Pancreas (tissue), 10 donors: ENCODE measurements around the gene SRP68. TPM values are rescaled to one million over a fixed set of nuclear protein-coding genes. Genes with fewer than 3 reads are reported as not detected.

Experiments used
- ATAC-seq, 4 donors: fragments of 200-7000 bp; cut with Tn5 transposase; one replicate each; pipeline versions ENCODE4 v1.8.0 to v1.9.1; 2020; ENCODE audit warnings: mild to moderate bottlenecking in 4 of 4, moderate library complexity in 4 of 4
- DNase-seq, 6 donors: peaks; one replicate each; pipeline ENCODE4 v3.0.0-alpha.2; 2020
- FAIRE-seq: peaks from 2 replicates; lab custom pipeline; 2012; peaks lifted over from hg19 to GRCh38; lab: Jason Lieb, UNC
- H3K27ac ChIP-seq, 4 donors: fragments of 200-600 bp; sonication (generic); 1 replicate in 3 of 4; 2 replicates in 1 of 4; pipeline versions ENCODE4 v1.5.0 to v1.8.0; 2020
- H3K27me3 ChIP-seq, 4 donors: fragments of 200-600 bp; one replicate each; pipeline ENCODE4 v1.8.0; 2021
- H3K36me3 ChIP-seq, 3 donors: fragments of 200-600 bp; sonication (generic) in 1 of 3; one replicate each; pipeline versions ENCODE4 v1.5.0 to v1.8.0; 2020 to 2021
- H3K4me1 ChIP-seq, 3 donors: fragments of 200-600 bp; one replicate each; pipeline ENCODE4 v1.8.0; 2021
- H3K4me3 ChIP-seq, 4 donors: fragments of 200-600 bp; sonication (generic) in 2 of 4; one replicate each; pipeline versions ENCODE4 v1.5.0 to v1.8.0; 2020 to 2021
- H3K9me3 ChIP-seq, 4 donors: fragments of 200-600 bp; one replicate each; pipeline ENCODE4 v1.8.0; 2021
- CTCF ChIP-seq, 4 donors: fragments of 200-600 bp; sonication (generic) in 3 of 4; IDR thresholded peaks; one replicate each; pipeline versions ENCODE4 v1.5.0 to v1.8.0; 2021; ENCODE audit warnings: antibody characterized with exemption in 4 of 4
- WGBS, 2 donors: extraction: QIAGEN DNeasy Blood & Tissue Kit; methylation state at CpG; one replicate each; pipeline ENCODE4 v1.1.7; 2013; 5-methylcytosine and 5-hydroxymethylcytosine counted together
- intact Hi-C, 3 donors: fragments of 100-400 bp; cut with DNase I; formaldehyde crosslinking; loops; one replicate each; pipeline versions ENCODE4 v1.11.1 to v1.14.2; 2022
- polyA plus RNA-seq, 2 donors: library from polyadenylated mRNA; stranded (reverse); fragments of 200-250 nt; gene quantifications; one replicate each; pipeline ENCODE4 v1.2.3, GENCODE V29; 2013
- total RNA-seq, 6 donors: library from RNA; stranded (reverse); fragmentation: NEBNext Ultra II Directional in 4 of 6; extraction: Animal tissue kit (Norgen Biotek cat#: 25700) in 4 of 6; gene quantifications; one replicate each; pipeline versions ENCODE4 v1.2.1 to v1.2.4, GENCODE V29; 2021 to 2023
- donor health status: healthy with polysubstance abuse.
- donor health status: DM: no; HTN: no; CAD: no; lungs with moderate emphysema.
- donor health status: DM: no; HTN: no; CAD: no.
- donor health status: control.
- donor health status: control.
- donor health status: Bipolar disorder and iron deficiency.
- donor health status: DM: yes; HTN: yes; CAD: no.
- donor health status: DM: no; HTN: no; CAD: no.
- donor health status: DM: no; HTN: no; CAD: no.
- donor health status: DM: yes; HTN: yes; CAD: no.

SRP68 gene
- total and polyA plus RNA-seq, 8 donors: 32.2 to 74.6 (median 48.0) TPM

- no peaks in the 10 kb centered on the region for H3K9me3 ChIP-seq
Observed at GRCh38 chr17:76008630-76009425, 63.5 kb downstream of the SRP68 start.

GRCh38 chr17:76008208-76008607 lies 64.1 kb downstream of the SRP68 start:
- TF ChIP-seq CTCF (IDR thresholded peaks at IDR 0.05): no peak
- ATAC-seq (no peak), FAIRE-seq (no peak), DNase-seq (no peak)
- H3K27ac ChIP-seq: no peak overlapping the region
- intact Hi-C loops: loop anchor here in 1 of 3 donors (5.0 kb wide), 1 partner anchor 101 kb away; no protein-coding TSS in a partner anchor
- H3K4me1 ChIP-seq: peaks cover 0 to 9% (median 7%) of the 10 kb centered on the region in 3 donors
- 90 to 91% methylated on average over 35 to 36 of the region's 36 CpGs for WGBS, 2 donors
- no peaks in the 10 kb centered on the region for H3K36me3 ChIP-seq
- H3K27me3 ChIP-seq: no peaks in the 10 kb centered on the region
- no peak overlapping the region for H3K4me3 ChIP-seq
- no peaks in the 10 kb centered on the region for H3K9me3 ChIP-seq

More at GRCh38 chr17:76008630-76009425, 63.5 kb downstream of the SRP68 start:
- Histone ChIP-seq H3K4me3 (no peak overlapping the region), H3K27me3 (no peaks in the 10 kb centered on the region), H3K36me3 (no peaks in the 10 kb centered on the region), H3K27ac (no peak overlapping the region), H3K4me1 (peaks cover 0 to 4% (median 1%) of the 10 kb centered on the region in 3 donors)
- DNase-seq (no peak), FAIRE-seq (no peak), ATAC-seq (no peak)
- intact Hi-C loops: loop anchor here in 1 of 3 donors (5.0 kb wide), 1 partner anchor 102 kb away; no protein-coding TSS in a partner anchor
- 90 to 91% methylated on average over 55 to 56 of the region's 56 CpGs for WGBS, 2 donors
- TF ChIP-seq CTCF (IDR thresholded peaks at IDR 0.05): no peak

- Histone ChIP-seq H3K36me3 (no peaks in the 10 kb centered on the region), H3K9me3 (no peaks in the 10 kb centered on the region), H3K27me3 (no peaks in the 10 kb centered on the region), H3K27ac (no peak overlapping the region), H3K4me1 (peaks cover 0 to 13% (median 11%) of the 10 kb centered on the region in 3 donors), H3K4me3 (no peak overlapping the region)
- FAIRE-seq (no peak), ATAC-seq (no peak), DNase-seq (no peak)
- 82 to 83% methylated on average over 16 of the region's 16 CpGs for WGBS, 2 donors
- TF ChIP-seq CTCF (IDR thresholded peaks at IDR 0.05): no peak
- intact Hi-C loops: loop anchor here in 1 of 3 donors (5.0 kb wide), 1 partner anchor 101 kb away; no protein-coding TSS in a partner anchor
Observed at GRCh38 chr17:76007850-76008165, 64.5 kb downstream of the SRP68 start.

GRCh38 chr17:76007131-76007849 lies 65.0 kb downstream of the SRP68 start:
- DNase-seq: no peak
- FAIRE-seq: no peak
- Histone ChIP-seq H3K4me3 (no peak overlapping the region), H3K4me1 (peaks cover 0 to 14% (median 14%) of the 10 kb centered on the region in 3 donors), H3K9me3 (no peaks in the 10 kb centered on the region), H3K36me3 (no peaks in the 10 kb centered on the region), H3K27me3 (no peaks in the 10 kb centered on the region), H3K27ac (no peak overlapping the region)
- intact Hi-C loops: loop anchor here in 1 of 3 donors (5.0 kb wide), 1 partner anchor 100 kb away; no protein-coding TSS in a partner anchor
- no peak for TF ChIP-seq CTCF (IDR thresholded peaks at IDR 0.05)
- no peak for ATAC-seq
- 86 to 90% methylated on average over 39 of the region's 39 CpGs for WGBS, 2 donors
